ENCODE data around the gene POP5. TPM values are rescaled to one million over a fixed set of nuclear protein-coding genes. Genes with fewer than 3 reads are reported as not detected.
A peak's percentile ranks its signal among the peaks of the same experiment; 100 is the strongest.
"Not testable (repeated sequence)": the region's sequence is repeated elsewhere in the genome, so short reads cannot be mapped to it uniquely, and the experiment has no call there.

POP5 gene
- total and polyA plus RNA-seq, 2 experiments from 2014 or later = 52.4 to 140 TPM

DNA sequence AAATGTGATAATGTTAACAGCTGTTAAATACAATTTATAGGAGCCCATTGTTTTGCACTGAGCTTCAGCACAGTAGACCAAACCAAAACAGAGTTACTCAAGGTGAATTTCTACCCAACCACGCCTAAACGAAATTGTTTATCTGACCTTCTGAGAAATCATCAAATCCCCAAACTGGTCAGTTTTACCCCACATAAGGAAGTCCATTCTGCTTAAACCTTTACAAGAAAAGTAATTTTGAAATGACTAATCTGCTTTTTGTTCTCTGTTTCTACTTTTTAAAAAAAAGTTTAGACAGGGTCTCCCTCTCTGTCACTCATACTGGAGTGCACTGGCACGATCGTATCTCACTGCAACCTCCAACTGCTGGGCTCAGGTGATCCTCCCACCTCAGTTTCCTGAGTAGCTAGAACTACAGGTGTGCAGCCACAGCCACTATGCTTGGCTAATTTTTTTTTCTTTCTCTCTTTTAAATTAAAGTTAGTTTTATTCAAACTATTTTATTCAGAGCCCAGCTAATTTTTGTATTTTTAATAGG, 48.4 kb downstream of the POP5 start (continued):
- no peak for TF ChIP-seq ZNF462 (CRISPR knock-in tag; IDR thresholded peaks at IDR 0.05)
- no peak for TF ChIP-seq ZNF331 (CRISPR knock-in tag; IDR thresholded peaks at IDR 0.05; ENCODE audit: low read depth)
- no peak for TF ChIP-seq EZH2phosphoT487 (IDR thresholded peaks at IDR 0.05; ENCODE audit: unreplicated experiment)
- TF ChIP-seq, protein P1, sequence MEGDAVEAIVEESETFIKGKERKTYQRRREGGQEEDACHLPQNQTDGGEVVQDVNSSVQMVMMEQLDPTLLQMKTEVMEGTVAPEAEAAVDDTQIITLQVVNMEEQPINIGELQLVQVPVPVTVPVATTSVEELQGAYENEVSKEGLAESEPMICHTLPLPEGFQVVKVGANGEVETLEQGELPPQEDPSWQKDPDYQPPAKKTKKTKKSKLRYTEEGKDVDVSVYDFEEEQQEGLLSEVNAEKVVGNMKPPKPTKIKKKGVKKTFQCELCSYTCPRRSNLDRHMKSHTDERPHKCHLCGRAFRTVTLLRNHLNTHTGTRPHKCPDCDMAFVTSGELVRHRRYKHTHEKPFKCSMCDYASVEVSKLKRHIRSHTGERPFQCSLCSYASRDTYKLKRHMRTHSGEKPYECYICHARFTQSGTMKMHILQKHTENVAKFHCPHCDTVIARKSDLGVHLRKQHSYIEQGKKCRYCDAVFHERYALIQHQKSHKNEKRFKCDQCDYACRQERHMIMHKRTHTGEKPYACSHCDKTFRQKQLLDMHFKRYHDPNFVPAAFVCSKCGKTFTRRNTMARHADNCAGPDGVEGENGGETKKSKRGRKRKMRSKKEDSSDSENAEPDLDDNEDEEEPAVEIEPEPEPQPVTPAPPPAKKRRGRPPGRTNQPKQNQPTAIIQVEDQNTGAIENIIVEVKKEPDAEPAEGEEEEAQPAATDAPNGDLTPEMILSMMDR (conservative IDR thresholded peaks at IDR 0.05; ENCODE audit: low read depth in 2 of 2) = no peak
- TF ChIP-seq EZH2 (IDR thresholded peaks at IDR 0.05; ENCODE audit: low read depth, unreplicated experiment) = no peak

GRCh38 chr12:120530418-120530761, 50.8 kb downstream of the POP5 start:
- H3K27ac ChIP-seq (ENCODE audit: low read depth); H3K36me3 ChIP-seq (ENCODE audit: insufficient read depth); H3F3A ChIP-seq (replicated peaks; ENCODE audit: low read depth); H3K27me3 Mint-ChIP-seq (ENCODE audit: insufficient read depth, low read depth, poor library complexity); H3K9me3 Mint-ChIP-seq; H4K20me1 ChIP-seq (replicated peaks; ENCODE audit: insufficient read depth); H3K27me3 ChIP-seq (ENCODE audit: insufficient read depth); H3K4me2 ChIP-seq; DNase-seq (ENCODE audit: low spot score); H3K9me2 ChIP-seq (ENCODE audit: insufficient read depth); H3K4me3 ChIP-seq; H3K27ac Mint-ChIP-seq; ATAC-seq; H3K4me3 Mint-ChIP-seq; H3K36me3 Mint-ChIP-seq (ENCODE audit: low read depth): not testable (repeated sequence)
- H3K4me1 Mint-ChIP-seq = peaks cover 11% of the 10 kb centered on the region; the same call in 2 of the 3 replicates
- Histone ChIP-seq H2AFZ (peak overlapping the region; percentile 9; the same call in 1 of the 2 replicates), H3K4me1 (ENCODE audit: insufficient read depth) (peaks cover 10% of the 10 kb centered on the region), H3K79me2 (replicated peaks; ENCODE audit: insufficient read depth) (peaks cover 15% of the 10 kb centered on the region)
